ENCODE results near the gene KIF11.
A peak's percentile ranks its signal among the peaks of the same experiment; 100 is the strongest.
"Not testable (repeated sequence)": the region's sequence is repeated elsewhere in the genome, so short reads cannot be mapped to it uniquely, and the experiment has no call there.

The KIF11 gene

GRCh38 chr10:92591550-92592022 is 1.3 kb upstream of the KIF11 start:
- peak; percentile 79 to 87 (median 84) for DNase-seq

- DNase-seq: no peak
Observed at GRCh38 chr10:92593619-92594588, 974 bp downstream of the KIF11 start.

- no peak for DNase-seq
Observed at GRCh38 chr10:92595505-92595904, 2.6 kb downstream of the KIF11 start.

GRCh38 chr10:92598321-92598720 is 5.4 kb downstream of the KIF11 start:
- no peak for DNase-seq

- DNase-seq: no peak
Observed at GRCh38 chr10:92604841-92605240, 11.9 kb downstream of the KIF11 start.

GRCh38 chr10:92615515-92615914 is 22.6 kb downstream of the KIF11 start:
- DNase-seq: no peak

GRCh38 chr10:92619368-92619767 is 26.4 kb downstream of the KIF11 start:
- DNase-seq: no peak

- DNase-seq: no peak
Observed at GRCh38 chr10:92627845-92628480, 35.0 kb downstream of the KIF11 start.

GRCh38 chr10:92629945-92630344 is 37.0 kb downstream of the KIF11 start:
- no peak for DNase-seq

- no peak for DNase-seq
Observed at GRCh38 chr10:92638037-92638436, 45.1 kb downstream of the KIF11 start.

- DNase-seq: no peak
Observed at GRCh38 chr10:92640107-92640506, 47.2 kb downstream of the KIF11 start.

GRCh38 chr10:92641492-92641891 is 48.6 kb downstream of the KIF11 start:
- no peak for DNase-seq

GRCh38 chr10:92644921-92645320 is 52.0 kb downstream of the KIF11 start:
- DNase-seq: no peak

GRCh38 chr10:92650864-92651263 is 57.9 kb downstream of the KIF11 start:
- DNase-seq: not testable (repeated sequence)

GRCh38 chr10:92655426-92655825 is 62.5 kb downstream of the KIF11 start:
- DNase-seq: no peak

GRCh38 chr10:92656266-92656961 is 63.5 kb downstream of the KIF11 start:
- DNase-seq: no peak

- DNase-seq: no peak
Observed at GRCh38 chr10:92657024-92657423, 64.1 kb downstream of the KIF11 start.

- no peak for DNase-seq
Observed at GRCh38 chr10:92662848-92663247, 69.9 kb downstream of the KIF11 start.

GRCh38 chr10:92664322-92664721 is 71.4 kb downstream of the KIF11 start:
- DNase-seq: no peak

- no peak for DNase-seq
Observed at GRCh38 chr10:92667078-92667477, 74.1 kb downstream of the KIF11 start.

GRCh38 chr10:92677708-92678107 is 84.8 kb downstream of the KIF11 start:
- DNase-seq: no peak

GRCh38 chr10:92678206-92678605 is 85.3 kb downstream of the KIF11 start:
- DNase-seq: no peak

GRCh38 chr10:92681306-92681834 is 88.4 kb downstream of the KIF11 start:
- DNase-seq: no peak

All from stimulated activated naive CD4-positive, alpha-beta T cell (primary cell).